ENCODE data around the gene CRTC3. TPM values are rescaled to one million over a fixed set of nuclear protein-coding genes. Genes with fewer than 3 reads are reported as not detected.
"Not testable (repeated sequence)": the region's sequence is repeated elsewhere in the genome, so short reads cannot be mapped to it uniquely, and the experiment has no call there.

The CRTC3 gene
- total RNA-seq, 1 experiment from 2014 or later = 3.9 TPM

GRCh38 chr15:90664081-90664461 lies 134.3 kb downstream of the CRTC3 start:
- H3K9ac ChIP-seq (ENCODE audit: extremely low read depth, insufficient read length, low read length); H3K4me3 Mint-ChIP-seq; H3K4me2 ChIP-seq (ENCODE audit: insufficient read depth, insufficient read length, low read length); H2BK15ac ChIP-seq (ENCODE audit: low read depth, low read length); H2BK120ac ChIP-seq (ENCODE audit: low read depth, low read length, poor library complexity, severe bottlenecking); H3K14ac ChIP-seq (ENCODE audit: insufficient read depth, low read length); DNase-seq; H3K9me3 ChIP-seq (ENCODE audit: control insufficient read depth, low read depth, low read length); H3K18ac ChIP-seq (ENCODE audit: insufficient read length, low read depth, low read length); H2AFZ ChIP-seq (ENCODE audit: low read length); H3K23me2 ChIP-seq (ENCODE audit: insufficient read length, low read depth, low read length, poor library complexity, severe bottlenecking); H4K5ac ChIP-seq (ENCODE audit: insufficient read length, low read depth, low read length); H3K36me3 Mint-ChIP-seq (ENCODE audit: insufficient read depth in 1 of 3, low read depth in 3 of 3); H3K9me3 Mint-ChIP-seq; H2BK5ac ChIP-seq (ENCODE audit: insufficient read length, low read length); H2BK20ac ChIP-seq (ENCODE audit: low read depth, low read length, poor library complexity, severe bottlenecking); H3K27me3 Mint-ChIP-seq (ENCODE audit: low read depth); H4K91ac ChIP-seq (ENCODE audit: insufficient read length, low read depth, low read length); H3K56ac ChIP-seq (ENCODE audit: insufficient read length, low read depth, low read length); H2BK12ac ChIP-seq (ENCODE audit: insufficient read length, low read depth, low read length); H4K8ac ChIP-seq (replicated peaks; ENCODE audit: insufficient read length, low read depth, low read length); H3K4ac ChIP-seq (ENCODE audit: low read depth, low read length); H2AK5ac ChIP-seq (ENCODE audit: insufficient read length, low read length); H3K4me1 ChIP-seq (ENCODE audit: insufficient read depth, low read length); H4K20me1 ChIP-seq (ENCODE audit: control insufficient read depth, insufficient read depth, insufficient read length); H3K79me1 ChIP-seq (ENCODE audit: insufficient read depth, low read depth, low read length, poor library complexity, severe bottlenecking); H3T11ph ChIP-seq (ENCODE audit: low read length); H3K27me3 ChIP-seq (ENCODE audit: insufficient read depth, low read length); H3K27ac ChIP-seq (ENCODE audit: insufficient read length, low read depth, low read length); H3K79me2 ChIP-seq (ENCODE audit: insufficient read depth, low read length); H3K27ac Mint-ChIP-seq; H3K23ac ChIP-seq (ENCODE audit: insufficient read length, low read depth, low read length): not testable (repeated sequence)
- H3K4me1 Mint-ChIP-seq = peaks cover 10 to 11% of the 10 kb centered on the region in 2 experiments
- no CpG with 5 or more reads among the region's 10 CpGs for WGBS (ENCODE audit: extremely low coverage, insufficient read length, low lambda C conversion rate)
